ENCODE results near the gene SCAF4.
A peak's percentile ranks its signal among the peaks of the same experiment; 100 is the strongest.

Gene SCAF4

DNA sequence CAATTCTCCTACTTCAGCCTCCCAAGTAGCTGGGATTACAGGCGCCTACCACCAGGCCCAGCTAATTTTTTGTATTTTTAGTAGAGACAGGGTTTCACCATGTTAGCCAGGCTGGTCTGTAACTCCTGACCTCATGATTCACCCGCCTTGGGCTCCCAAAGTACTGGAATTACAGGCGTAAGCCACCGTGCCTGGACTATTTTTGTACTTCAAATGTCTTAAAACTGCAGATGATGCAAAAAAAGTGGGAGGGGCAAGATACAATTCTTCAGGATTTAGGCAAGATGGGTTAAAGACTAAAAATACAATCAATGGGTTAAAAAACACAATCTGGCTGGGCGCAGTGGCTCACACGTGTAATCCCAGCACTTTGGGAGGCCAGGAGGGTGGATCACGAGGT is 4.7 kb downstream of the SCAF4 start:
- Histone ChIP-seq H3K4me2 (ENCODE audit: insufficient read depth, low read length) (peak overlapping the region; percentile 73), H4K20me1 (ENCODE audit: insufficient read depth, low read length) (peaks cover 85% of the 10 kb centered on the region), H3K27me3 (ENCODE audit: insufficient read depth, low read length, poor library complexity) (no peaks in the 10 kb centered on the region), H3K36me3 (ENCODE audit: insufficient read depth, low read length) (peaks cover 13% of the 10 kb centered on the region; the same call in 1 of the 2 replicates), H3K4me1 (ENCODE audit: insufficient read depth, low read length) (peaks cover 50% of the 10 kb centered on the region), H3K27ac (ENCODE audit: low read length) (no peak overlapping the region), H3K9ac (ENCODE audit: low read depth, low read length) (no peak overlapping the region), H2AFZ (ENCODE audit: low read depth, low read length) (no peak overlapping the region), H3K4me3 (ENCODE audit: low read depth in 1 of 2, low read length in 2 of 2) (no peak overlapping the region), H3K9me3 (ENCODE audit: insufficient read depth, low read length, severe bottlenecking) (no peaks in the 10 kb centered on the region), H3K79me2 (ENCODE audit: insufficient read depth, low read length) (peaks cover 97% of the 10 kb centered on the region)
- DNase-seq (no peak), ATAC-seq (ENCODE audit: insufficient read depth, low read depth) (no peak)
- TF ChIP-seq, protein P1, sequence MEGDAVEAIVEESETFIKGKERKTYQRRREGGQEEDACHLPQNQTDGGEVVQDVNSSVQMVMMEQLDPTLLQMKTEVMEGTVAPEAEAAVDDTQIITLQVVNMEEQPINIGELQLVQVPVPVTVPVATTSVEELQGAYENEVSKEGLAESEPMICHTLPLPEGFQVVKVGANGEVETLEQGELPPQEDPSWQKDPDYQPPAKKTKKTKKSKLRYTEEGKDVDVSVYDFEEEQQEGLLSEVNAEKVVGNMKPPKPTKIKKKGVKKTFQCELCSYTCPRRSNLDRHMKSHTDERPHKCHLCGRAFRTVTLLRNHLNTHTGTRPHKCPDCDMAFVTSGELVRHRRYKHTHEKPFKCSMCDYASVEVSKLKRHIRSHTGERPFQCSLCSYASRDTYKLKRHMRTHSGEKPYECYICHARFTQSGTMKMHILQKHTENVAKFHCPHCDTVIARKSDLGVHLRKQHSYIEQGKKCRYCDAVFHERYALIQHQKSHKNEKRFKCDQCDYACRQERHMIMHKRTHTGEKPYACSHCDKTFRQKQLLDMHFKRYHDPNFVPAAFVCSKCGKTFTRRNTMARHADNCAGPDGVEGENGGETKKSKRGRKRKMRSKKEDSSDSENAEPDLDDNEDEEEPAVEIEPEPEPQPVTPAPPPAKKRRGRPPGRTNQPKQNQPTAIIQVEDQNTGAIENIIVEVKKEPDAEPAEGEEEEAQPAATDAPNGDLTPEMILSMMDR (IDR thresholded peaks at IDR 0.05; ENCODE audit: borderline replicate concordance, extremely low read depth, low read length, poor library complexity, severe bottlenecking) = no peak
- no peak for TF ChIP-seq EZH2 (IDR thresholded peaks at IDR 0.05; ENCODE audit: borderline replicate concordance, low read depth, low read length, severe bottlenecking)

DNA sequence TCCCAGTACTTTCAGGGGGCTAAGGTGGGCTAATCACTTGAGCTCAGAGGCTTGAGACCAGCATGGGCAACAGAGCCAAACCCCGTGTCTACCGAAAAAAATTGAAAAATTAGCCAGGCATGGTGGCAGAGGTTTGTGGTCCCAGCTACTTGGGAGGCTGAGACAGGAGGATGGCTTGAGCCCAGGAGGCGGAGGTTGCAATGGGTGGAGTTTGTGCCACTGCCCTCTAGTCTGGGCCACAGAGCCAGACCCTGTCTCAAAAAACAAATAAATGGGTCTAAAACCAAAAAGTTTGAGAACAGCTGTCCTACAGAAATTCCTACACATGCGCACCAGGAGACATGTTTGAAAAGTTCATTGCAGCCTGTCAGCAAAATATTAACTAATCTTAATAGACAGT is 5.5 kb downstream of the SCAF4 start:
- ATAC-seq (ENCODE audit: insufficient read depth, low read depth) (no peak), DNase-seq (no peak)
- Histone ChIP-seq H3K79me2 (ENCODE audit: insufficient read depth, low read length) (peaks cover 99% of the 10 kb centered on the region), H3K4me3 (ENCODE audit: low read depth in 1 of 2, low read length in 2 of 2) (no peak overlapping the region), H3K27me3 (ENCODE audit: insufficient read depth, low read length, poor library complexity) (no peaks in the 10 kb centered on the region), H3K4me2 (ENCODE audit: insufficient read depth, low read length) (peak overlapping the region; percentile 31; the same call in 1 of the 2 replicates), H3K4me1 (ENCODE audit: insufficient read depth, low read length) (peaks cover 50% of the 10 kb centered on the region), H2AFZ (ENCODE audit: low read depth, low read length) (no peak overlapping the region), H3K9ac (ENCODE audit: low read depth, low read length) (no peak overlapping the region), H3K9me3 (ENCODE audit: insufficient read depth, low read length, severe bottlenecking) (no peaks in the 10 kb centered on the region), H4K20me1 (ENCODE audit: insufficient read depth, low read length) (peaks cover 90% of the 10 kb centered on the region), H3K36me3 (ENCODE audit: insufficient read depth, low read length) (peaks cover 13% of the 10 kb centered on the region; the same call in 1 of the 2 replicates), H3K27ac (ENCODE audit: low read length) (no peak overlapping the region)
- no peak for TF ChIP-seq EZH2 (IDR thresholded peaks at IDR 0.05; ENCODE audit: borderline replicate concordance, low read depth, low read length, severe bottlenecking)
- TF ChIP-seq, protein P1 (IDR thresholded peaks at IDR 0.05; ENCODE audit: borderline replicate concordance, extremely low read depth, low read length, poor library complexity, severe bottlenecking) = no peak

- Histone ChIP-seq H3K36me3 (ENCODE audit: insufficient read depth, low read length) (peaks cover 13% of the 10 kb centered on the region; the same call in 1 of the 2 replicates), H3K27me3 (ENCODE audit: insufficient read depth, low read length, poor library complexity) (no peaks in the 10 kb centered on the region), H2AFZ (ENCODE audit: low read depth, low read length) (no peak overlapping the region), H3K79me2 (ENCODE audit: insufficient read depth, low read length) (peaks cover 99% of the 10 kb centered on the region), H3K9ac (ENCODE audit: low read depth, low read length) (no peak overlapping the region), H4K20me1 (ENCODE audit: insufficient read depth, low read length) (peaks cover 94% of the 10 kb centered on the region), H3K4me1 (ENCODE audit: insufficient read depth, low read length) (peaks cover 47% of the 10 kb centered on the region), H3K4me2 (ENCODE audit: insufficient read depth, low read length) (peak overlapping the region; percentile 33; the same call in 1 of the 2 replicates), H3K4me3 (ENCODE audit: low read depth in 1 of 2, low read length in 2 of 2) (no peak overlapping the region), H3K9me3 (ENCODE audit: insufficient read depth, low read length, severe bottlenecking) (no peaks in the 10 kb centered on the region), H3K27ac (ENCODE audit: low read length) (no peak overlapping the region)
- DNase-seq (no peak), ATAC-seq (ENCODE audit: insufficient read depth, low read depth) (peak; percentile 79)
- TF ChIP-seq EZH2 (IDR thresholded peaks at IDR 0.05; ENCODE audit: borderline replicate concordance, low read depth, low read length, severe bottlenecking) = no peak
- TF ChIP-seq, protein P1 (IDR thresholded peaks at IDR 0.05; ENCODE audit: borderline replicate concordance, extremely low read depth, low read length, poor library complexity, severe bottlenecking) = no peak
These were observed 6.6 kb downstream of the SCAF4 start for GRCh38 chr21:31725202-31725839.
